HepG2 (cell line): ENCODE results near the gene MB. TPM values are rescaled to one million over a fixed set of nuclear protein-coding genes. Genes with fewer than 3 reads are reported as not detected.
A peak's percentile ranks its signal among the peaks of the same experiment; 100 is the strongest.

Experiments used
- DMTF1 ChIP-seq: sonication (generic); formaldehyde crosslinking; IDR thresholded peaks from 2 replicates; pipeline ENCODE4 v1.4.0; 2020; ENCODE audit warnings: mild to moderate bottlenecking, missing genetic modification reagents
- EP300 ChIP-seq, 3 experiments: sonication (generic) in 1 of 3; formaldehyde crosslinking in 1 of 3; IDR thresholded peaks; 2 replicates each; pipeline versions ENCODE4 v1.5.1 to v1.6.1; 2011 to 2020; ENCODE audit warnings: low read depth in 2 of 3, low read length in 2 of 3, borderline replicate concordance in 1 of 3, improper control_type of control experiment in 1 of 3, mild to moderate bottlenecking in 1 of 3, missing genetic modification reagents in 1 of 3, moderate library complexity in 1 of 3
- GTF3A ChIP-seq: sonication (generic); formaldehyde crosslinking; conservative IDR thresholded peaks from 2 replicates; pipeline ENCODE4 v1.4.0; 2020; ENCODE audit warnings: mild to moderate bottlenecking, missing genetic modification reagents
- HNF4A ChIP-seq: sonication (generic); formaldehyde crosslinking; IDR thresholded peaks from 2 replicates; pipeline ENCODE4 v1.4.0; 2020; ENCODE audit warnings: missing genetic modification reagents
- MLLT10 ChIP-seq: sonication (generic); formaldehyde crosslinking; IDR thresholded peaks from 2 replicates; pipeline ENCODE4 v1.4.0; 2020; ENCODE audit warnings: missing genetic modification reagents
- MYC ChIP-seq: sonication (generic); formaldehyde crosslinking; IDR thresholded peaks from 2 replicates; pipeline ENCODE4 v1.9.0; 2021; ENCODE audit warnings: missing genetic modification reagents, borderline replicate concordance
- NR2F1 ChIP-seq, 2 experiments: fragments of 450-650 bp in 1 of 2; formaldehyde crosslinking in 1 of 2; IDR thresholded peaks; 2 replicates each; pipeline versions ENCODE4 v1.5.0 to v1.6.1; 2016 to 2020; ENCODE audit warnings: mild to moderate bottlenecking in 1 of 2, missing compliant biosample characterization in 1 of 2, missing genetic modification reagents in 1 of 2, moderate library complexity in 1 of 2
- NR2F2 ChIP-seq: IDR thresholded peaks from 2 replicates; pipeline ENCODE4 v1.6.1; 2012; ENCODE audit warnings: low read depth, inconsistent platforms, borderline replicate concordance
- PHF5A ChIP-seq: IDR thresholded peaks from one replicate; pipeline ENCODE4 v1.6.1; 2018; ENCODE audit warnings: low read depth, missing genetic modification reagents; ENCODE audit not compliant: unreplicated experiment
- RCOR2 ChIP-seq: IDR thresholded peaks from 2 replicates; pipeline ENCODE4 v1.6.1; 2016; ENCODE audit warnings: missing biosample characterization, missing genetic modification reagents
- SNAI1 ChIP-seq: sonication (generic); formaldehyde crosslinking; IDR thresholded peaks from 2 replicates; pipeline ENCODE4 v1.5.0; 2020; ENCODE audit warnings: mild to moderate bottlenecking, missing genetic modification reagents, borderline replicate concordance
- SRSF9 ChIP-seq: fragments of 200-400 bp; formaldehyde crosslinking; IDR thresholded peaks from 2 replicates; pipeline ENCODE4 v1.6.1; 2018; ENCODE audit warnings: borderline replicate concordance, mild to moderate bottlenecking, low read depth, low read length; ENCODE audit not compliant: insufficient read depth, poor library complexity, severe bottlenecking
- THAP7 ChIP-seq: sonication (generic); formaldehyde crosslinking; IDR thresholded peaks from 2 replicates; pipeline ENCODE4 v1.8.1; 2023; ENCODE audit warnings: mild to moderate bottlenecking, missing genetic modification reagents
- ZBTB20 ChIP-seq: sonication (generic); formaldehyde crosslinking; IDR thresholded peaks from 2 replicates; pipeline ENCODE4 v1.8.1; 2023; ENCODE audit warnings: missing genetic modification reagents, low read depth, mild to moderate bottlenecking, borderline replicate concordance
- ZBTB33 ChIP-seq: sonication (generic); formaldehyde crosslinking; IDR thresholded peaks from 2 replicates; pipeline ENCODE4 v1.4.0; 2020; ENCODE audit warnings: missing genetic modification reagents
- ZMYM3 ChIP-seq: sonication (generic); formaldehyde crosslinking; IDR thresholded peaks from 2 replicates; pipeline ENCODE4 v1.5.1; 2020; ENCODE audit warnings: mild to moderate bottlenecking, missing genetic modification reagents
- ZNF18 ChIP-seq: sonication (generic); formaldehyde crosslinking; IDR thresholded peaks from 2 replicates; pipeline ENCODE4 v1.8.0; 2022; ENCODE audit warnings: mild to moderate bottlenecking, missing genetic modification reagents; ENCODE audit not compliant: insufficient replicate concordance
- ZNF331 ChIP-seq: sonication (generic); formaldehyde crosslinking; IDR thresholded peaks from 2 replicates; pipeline ENCODE4 v1.4.0; 2020; ENCODE audit warnings: missing genetic modification reagents
- ZNF510 ChIP-seq: sonication (generic); formaldehyde crosslinking; IDR thresholded peaks from 2 replicates; pipeline ENCODE4 v1.4.0; 2020; ENCODE audit warnings: low read depth, mild to moderate bottlenecking, missing genetic modification reagents
- ZNF557 ChIP-seq: sonication (generic); formaldehyde crosslinking; IDR thresholded peaks from 2 replicates; pipeline ENCODE4 v1.4.0; 2020; ENCODE audit warnings: missing genetic modification reagents
- ZNF703 ChIP-seq: sonication (generic); formaldehyde crosslinking; IDR thresholded peaks from 2 replicates; pipeline ENCODE4 v1.5.1; 2020; ENCODE audit warnings: missing genetic modification reagents, mild to moderate bottlenecking, moderate library complexity, borderline replicate concordance
- ZNF749 ChIP-seq: sonication (generic); formaldehyde crosslinking; IDR thresholded peaks from 2 replicates; pipeline ENCODE4 v1.8.0; 2022; ENCODE audit warnings: mild to moderate bottlenecking, missing genetic modification reagents, moderate library complexity, borderline replicate concordance
- ZNF75D ChIP-seq: sonication (generic); formaldehyde crosslinking; IDR thresholded peaks from 2 replicates; pipeline ENCODE4 v1.8.1; 2023; ENCODE audit warnings: missing genetic modification reagents, mild to moderate bottlenecking, borderline replicate concordance
- ZNF780A ChIP-seq: sonication (generic); formaldehyde crosslinking; IDR thresholded peaks from 2 replicates; pipeline ENCODE4 v1.8.0; 2022; ENCODE audit warnings: mild to moderate bottlenecking, missing genetic modification reagents, moderate library complexity
- polyA plus RNA-seq, 8 experiments: library from polyadenylated mRNA; depleted of rRNA in 3 of 8; stranded (reverse) in 7 of 8; unstranded in 1 of 8; fragments of >200 nt; fragmentation: Illumina TruSeq in 4 of 8; extraction: Trizol in 4 of 8; gene quantifications; 2 replicates each; pipeline versions ENCODE4 v1.2.1 to v1.2.3, GENCODE V29; 2011 to 2016; ENCODE audit warnings: low read depth in 4 of 8, missing spikeins in 1 of 8, mixed read lengths in 1 of 8; ENCODE audit not compliant: insufficient read depth in 1 of 8
- total RNA-seq, 5 experiments: library from RNA; depleted of rRNA; stranded (reverse); fragments of >200 nt; fragmentation: Illumina TruSeq; extraction: Trizol; gene quantifications; 2 replicates each; pipeline ENCODE4 v1.2.3, GENCODE V29; 2016; ENCODE audit warnings: low read depth in 1 of 5

The MB gene
- total and polyA plus RNA-seq, 2 of the 13 experiments (the other 11 are each of a cell fraction or from before 2014, with no cell fraction given): 0.07 TPM; not detected in 1

GRCh38 chr22:35642305-35642741, 25.2 kb upstream of the MB start (continued):
- TF ChIP-seq ZNF331 (CRISPR knock-in tag) (peak; percentile 74; the same call in 1 of the 2 replicates), ZNF18 (CRISPR knock-in tag) (no peak), THAP7 (CRISPR knock-in tag) (no peak), ZNF780A (CRISPR knock-in tag) (no peak), SRSF9 (no peak), ZBTB33 (CRISPR knock-in tag) (no peak), ZNF75D (no peak), GTF3A (CRISPR knock-in tag) (no peak), ZBTB20 (no peak), MLLT10 (CRISPR knock-in tag) (no peak), ZMYM3 (CRISPR knock-in tag) (no peak), ZNF510 (CRISPR knock-in tag) (no peak), MYC (CRISPR knock-in tag) (no peak), ZNF557 (CRISPR knock-in tag) (no peak), SNAI1 (CRISPR knock-in tag) (no peak), DMTF1 (CRISPR knock-in tag) (no peak), RCOR2 (CRISPR knock-in tag) (peak; percentile 66; the same call in 1 of the 2 replicates), NR2F1 (CRISPR knock-in tag; IDR thresholded peaks at IDR 0.05) (no peak), NR2F2 (no peak), EP300 (IDR thresholded peaks at IDR 0.05; ENCODE audit: low read depth in 2 of 2, low read length in 2 of 2) (peak in 1 of 2 experiments; percentile 43; a peak in 2 of 4 replicates), EP300 (CRISPR knock-in tag; IDR thresholded peaks at IDR 0.05; ENCODE audit: borderline replicate concordance) (0 out of 2 replicates have a peak, but pooled peaks have one; percentile 11), ZNF749 (CRISPR knock-in tag) (no peak), ZNF703 (no peak), HNF4A (CRISPR knock-in tag) (peak; percentile 98), PHF5A (no peak)
